Body of pancreas (tissue), 4 donors: ENCODE measurements around the gene PTPRN2.

Experiments used
- POLR2A ChIP-seq, 3 donors: fragments of 450-650 bp; IDR thresholded peaks; one replicate each; pipeline ENCODE4 v1.6.1; 2016; ENCODE audit warnings: antibody characterized with exemption in 3 of 3, mild to moderate bottlenecking in 2 of 3
- TF ChIP-seq, protein P1 (sequence below), 7 experiments: fragments of 450-650 bp in 4 of 7; fragments of 200-600 bp in 3 of 7; sonication (generic) in 3 of 7; IDR thresholded peaks; one replicate each; pipeline ENCODE4 v1.5.1; 2016 to 2019; ENCODE audit warnings: antibody characterized with exemption in 7 of 7

GRCh38 chr7:158106272-158106671, 481.4 kb downstream of the PTPRN2 start:
- TF ChIP-seq, protein P1, sequence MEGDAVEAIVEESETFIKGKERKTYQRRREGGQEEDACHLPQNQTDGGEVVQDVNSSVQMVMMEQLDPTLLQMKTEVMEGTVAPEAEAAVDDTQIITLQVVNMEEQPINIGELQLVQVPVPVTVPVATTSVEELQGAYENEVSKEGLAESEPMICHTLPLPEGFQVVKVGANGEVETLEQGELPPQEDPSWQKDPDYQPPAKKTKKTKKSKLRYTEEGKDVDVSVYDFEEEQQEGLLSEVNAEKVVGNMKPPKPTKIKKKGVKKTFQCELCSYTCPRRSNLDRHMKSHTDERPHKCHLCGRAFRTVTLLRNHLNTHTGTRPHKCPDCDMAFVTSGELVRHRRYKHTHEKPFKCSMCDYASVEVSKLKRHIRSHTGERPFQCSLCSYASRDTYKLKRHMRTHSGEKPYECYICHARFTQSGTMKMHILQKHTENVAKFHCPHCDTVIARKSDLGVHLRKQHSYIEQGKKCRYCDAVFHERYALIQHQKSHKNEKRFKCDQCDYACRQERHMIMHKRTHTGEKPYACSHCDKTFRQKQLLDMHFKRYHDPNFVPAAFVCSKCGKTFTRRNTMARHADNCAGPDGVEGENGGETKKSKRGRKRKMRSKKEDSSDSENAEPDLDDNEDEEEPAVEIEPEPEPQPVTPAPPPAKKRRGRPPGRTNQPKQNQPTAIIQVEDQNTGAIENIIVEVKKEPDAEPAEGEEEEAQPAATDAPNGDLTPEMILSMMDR (IDR thresholded peaks at IDR 0.05) = no peak
- no peak for TF ChIP-seq POLR2A (IDR thresholded peaks at IDR 0.05)
